Calu3 (cell line): ENCODE results near the gene WARS2. TPM values are rescaled to one million over a fixed set of nuclear protein-coding genes. Genes with fewer than 3 reads are reported as not detected.
"Not testable (repeated sequence)": the region's sequence is repeated elsewhere in the genome, so short reads cannot be mapped to it uniquely, and the experiment has no call there.

Source experiments
- BruUV-seq: library from RNA; stranded (reverse); fragments of 400-500 nt; replicated peaks from 2 replicates; lab custom pipeline; 2021; lab: Mats Ljungman, UMichigan
- CTCF ChIA-PET: fragments of 300-600 bp; sonication (Branson Sonifier 250); formaldehyde crosslinking; loops from one replicate; lab custom pipeline; 2022; ENCODE audit warnings: antibody characterized with exemption; lab: Charles Lee
- DNase-seq: peaks from one replicate; pipeline ENCODE4 v3.0.0; 2022
- H3K27ac Mint-ChIP-seq: one replicate; pipeline ENCODE4 v1.8.0; 2022; ENCODE audit warnings: mixed read lengths; ENCODE audit not compliant: unreplicated experiment
- H3K27me3 Mint-ChIP-seq: one replicate; pipeline ENCODE4 v1.8.0; 2022; ENCODE audit warnings: mixed read lengths; ENCODE audit not compliant: unreplicated experiment
- H3K36me3 Mint-ChIP-seq: one replicate; pipeline ENCODE4 v1.8.0; 2022; ENCODE audit warnings: mild to moderate bottlenecking, moderate library complexity, mixed read lengths; ENCODE audit not compliant: insufficient read depth, unreplicated experiment
- H3K4me1 Mint-ChIP-seq: one replicate; pipeline ENCODE4 v1.8.0; 2022; ENCODE audit warnings: mild to moderate bottlenecking, low read depth, mixed read lengths; ENCODE audit not compliant: unreplicated experiment
- H3K4me3 Mint-ChIP-seq: one replicate; pipeline ENCODE4 v1.8.0; 2022; ENCODE audit warnings: mild to moderate bottlenecking, low read depth, moderate library complexity, mixed read lengths; ENCODE audit not compliant: unreplicated experiment
- H3K9me3 Mint-ChIP-seq: one replicate; pipeline ENCODE4 v1.8.0; 2022; ENCODE audit warnings: low read depth, mixed read lengths; ENCODE audit not compliant: unreplicated experiment
- intact Hi-C: fragments of 100-400 bp; cut with micrococcal nuclease; formaldehyde crosslinking; loops from one replicate; pipeline ENCODE4 v1.10.0; 2022; ENCODE audit not compliant: unreplicated experiment
- total RNA-seq: library from RNA; stranded (reverse); gene quantifications from 2 replicates; pipeline ENCODE4 v1.2.3, GENCODE V29; 2022
- TF ChIP-seq, protein P1 (sequence below): fragments of 200-600 bp; IDR thresholded peaks from one replicate; pipeline ENCODE4 v1.8.0; 2022; ENCODE audit warnings: antibody characterized with exemption; ENCODE audit not compliant: unreplicated experiment

The WARS2 gene
- total RNA-seq, 1 experiment from 2014 or later, result 7.8 TPM

DNA sequence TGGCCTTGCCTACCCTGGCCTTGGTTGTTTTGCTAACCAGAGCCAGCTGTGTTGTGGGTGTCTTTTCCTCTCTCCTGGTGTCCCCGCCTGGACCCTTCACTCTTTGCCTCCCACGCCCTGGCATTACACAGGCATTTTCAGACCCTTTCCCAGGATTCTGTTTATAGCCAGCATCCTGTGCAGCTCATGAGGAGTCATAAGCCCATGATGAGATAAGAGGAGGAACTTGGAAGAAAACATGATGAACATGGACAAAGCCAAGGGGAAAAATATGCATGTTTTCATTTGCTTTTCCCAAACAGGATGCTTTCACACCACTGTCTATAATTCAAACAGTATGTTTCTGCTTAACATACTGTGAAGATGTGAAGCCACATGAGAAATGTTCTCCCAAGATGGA lies 18.7 kb upstream of the WARS2 start:
- CTCF ChIA-PET, result no interaction called here
- intact Hi-C loops, result no loop called here
- DNase-seq, result no peak
- no peaks in the 10 kb centered on the region for H3K4me1 Mint-ChIP-seq
- H3K27ac Mint-ChIP-seq, result no peak overlapping the region
- H3K27me3 Mint-ChIP-seq, result no peaks in the 10 kb centered on the region
- no peak overlapping the region for H3K4me3 Mint-ChIP-seq
- no TSS peak for BruUV-seq
- H3K36me3 Mint-ChIP-seq, result no peaks in the 10 kb centered on the region
- TF ChIP-seq, protein P1, sequence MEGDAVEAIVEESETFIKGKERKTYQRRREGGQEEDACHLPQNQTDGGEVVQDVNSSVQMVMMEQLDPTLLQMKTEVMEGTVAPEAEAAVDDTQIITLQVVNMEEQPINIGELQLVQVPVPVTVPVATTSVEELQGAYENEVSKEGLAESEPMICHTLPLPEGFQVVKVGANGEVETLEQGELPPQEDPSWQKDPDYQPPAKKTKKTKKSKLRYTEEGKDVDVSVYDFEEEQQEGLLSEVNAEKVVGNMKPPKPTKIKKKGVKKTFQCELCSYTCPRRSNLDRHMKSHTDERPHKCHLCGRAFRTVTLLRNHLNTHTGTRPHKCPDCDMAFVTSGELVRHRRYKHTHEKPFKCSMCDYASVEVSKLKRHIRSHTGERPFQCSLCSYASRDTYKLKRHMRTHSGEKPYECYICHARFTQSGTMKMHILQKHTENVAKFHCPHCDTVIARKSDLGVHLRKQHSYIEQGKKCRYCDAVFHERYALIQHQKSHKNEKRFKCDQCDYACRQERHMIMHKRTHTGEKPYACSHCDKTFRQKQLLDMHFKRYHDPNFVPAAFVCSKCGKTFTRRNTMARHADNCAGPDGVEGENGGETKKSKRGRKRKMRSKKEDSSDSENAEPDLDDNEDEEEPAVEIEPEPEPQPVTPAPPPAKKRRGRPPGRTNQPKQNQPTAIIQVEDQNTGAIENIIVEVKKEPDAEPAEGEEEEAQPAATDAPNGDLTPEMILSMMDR, result no peak
- peaks cover 6% of the 10 kb centered on the region for H3K9me3 Mint-ChIP-seq

DNA sequence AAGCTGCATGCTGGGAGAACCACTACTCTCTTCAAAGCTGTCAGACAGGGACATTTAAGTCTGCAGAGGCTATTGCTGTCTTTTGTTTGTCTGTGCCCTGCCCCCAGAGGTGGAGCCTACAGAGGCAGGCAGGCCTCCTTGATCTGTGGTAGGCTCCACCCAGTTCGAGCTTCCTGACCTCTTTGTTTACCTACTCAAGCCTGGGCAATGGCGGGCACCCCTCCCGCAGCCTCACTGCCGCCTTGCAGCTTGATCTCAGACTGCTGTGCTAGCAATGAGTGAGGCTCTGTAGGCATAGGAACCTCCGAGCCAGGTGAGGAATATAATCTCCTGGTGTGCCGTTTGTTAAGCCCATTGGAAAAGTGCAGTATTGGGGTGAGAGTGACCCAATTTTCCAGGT lies 16.3 kb upstream of the WARS2 start:
- H3K27me3 Mint-ChIP-seq, DNase-seq, CTCF ChIA-PET, intact Hi-C loops, BruUV-seq, H3K4me1 Mint-ChIP-seq, H3K4me3 Mint-ChIP-seq, H3K27ac Mint-ChIP-seq, H3K9me3 Mint-ChIP-seq, H3K36me3 Mint-ChIP-seq: not testable (repeated sequence)

DNA sequence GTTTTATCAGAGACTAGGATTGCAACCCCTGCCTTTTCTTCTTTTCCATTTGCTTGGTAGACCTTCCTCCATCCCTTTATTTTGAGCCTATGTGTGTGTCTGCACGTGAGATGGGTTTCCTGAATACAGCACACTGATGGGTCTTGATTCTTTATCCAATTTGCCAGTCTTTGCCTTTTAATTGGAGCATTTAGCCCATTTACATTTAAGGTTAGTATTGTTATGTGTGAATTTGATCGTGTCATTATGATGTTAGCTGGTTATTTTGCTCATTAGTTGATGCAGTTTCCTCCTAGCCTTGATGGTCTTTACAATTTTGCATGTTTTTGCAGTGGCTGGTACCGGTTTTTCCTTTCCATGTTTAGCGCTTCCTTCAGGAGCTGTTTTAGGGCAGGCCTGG lies 14.6 kb upstream of the WARS2 start:
- DNase-seq, BruUV-seq, H3K36me3 Mint-ChIP-seq, H3K9me3 Mint-ChIP-seq, H3K4me1 Mint-ChIP-seq, intact Hi-C loops, H3K27me3 Mint-ChIP-seq, CTCF ChIA-PET, H3K27ac Mint-ChIP-seq, H3K4me3 Mint-ChIP-seq: not testable (repeated sequence)

DNA sequence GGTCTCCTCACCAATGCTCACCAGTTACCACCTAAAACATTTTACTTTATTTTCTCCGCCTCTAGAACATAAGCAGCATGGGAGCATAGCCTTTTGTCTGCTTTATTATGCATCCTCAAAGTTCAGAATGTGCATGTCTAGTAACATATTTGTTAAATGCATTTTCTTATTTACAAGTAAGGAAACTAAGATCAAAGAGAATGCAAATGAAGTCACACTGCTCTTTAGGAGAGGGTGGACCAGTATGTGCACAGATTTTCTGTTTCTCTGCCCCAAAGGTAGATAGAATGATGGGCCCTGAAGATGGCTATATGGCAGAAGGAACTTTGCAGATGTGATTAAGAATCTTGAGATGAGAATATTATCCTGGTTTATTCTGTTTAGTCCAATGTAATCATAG lies 9.7 kb upstream of the WARS2 start:
- no peak overlapping the region for H3K4me3 Mint-ChIP-seq
- BruUV-seq, result no TSS peak
- H3K27me3 Mint-ChIP-seq, result no peaks in the 10 kb centered on the region
- peaks cover 3% of the 10 kb centered on the region for H3K9me3 Mint-ChIP-seq
- CTCF ChIA-PET, result no interaction called here
- H3K4me1 Mint-ChIP-seq, result no peaks in the 10 kb centered on the region
- TF ChIP-seq, protein P1, result no peak
- intact Hi-C loops, result no loop called here
- no peak for DNase-seq
- H3K27ac Mint-ChIP-seq, result no peak overlapping the region
- no peaks in the 10 kb centered on the region for H3K36me3 Mint-ChIP-seq

DNA sequence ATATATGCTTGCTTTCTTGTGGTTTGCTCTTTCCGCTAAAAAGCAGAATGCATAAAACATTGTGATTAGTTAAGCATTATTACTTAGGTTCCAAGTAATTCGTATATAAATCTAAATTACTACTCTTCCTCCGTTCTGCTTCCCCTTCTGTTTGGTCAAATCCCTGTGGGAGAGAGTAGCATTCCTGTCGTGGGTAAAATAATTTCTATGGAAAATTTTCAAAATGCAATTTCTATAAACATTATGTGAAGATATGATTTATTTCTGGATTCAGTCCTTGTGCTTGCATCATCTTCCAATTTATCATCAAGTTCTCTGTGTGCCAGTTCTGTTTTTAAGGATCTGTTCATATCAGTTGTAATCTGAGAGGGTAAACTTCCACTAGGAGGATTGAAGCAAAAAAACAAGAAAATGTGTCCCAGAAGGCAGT lies 7.2 kb upstream of the WARS2 start:
- H3K27ac Mint-ChIP-seq, result no peak overlapping the region

More for the DNA sequence above, 7.2 kb upstream of the WARS2 start:
- no peaks in the 10 kb centered on the region for H3K27me3 Mint-ChIP-seq
- BruUV-seq, result no TSS peak
- intact Hi-C loops, result no loop called here
- TF ChIP-seq, protein P1, result no peak
- H3K4me3 Mint-ChIP-seq, result no peak overlapping the region
- H3K9me3 Mint-ChIP-seq, result no peaks in the 10 kb centered on the region
- CTCF ChIA-PET, result no interaction called here
- H3K36me3 Mint-ChIP-seq, result no peaks in the 10 kb centered on the region
- H3K4me1 Mint-ChIP-seq, result no peaks in the 10 kb centered on the region
- no peak for DNase-seq
